ENCODE data around the gene PTPRM.

GRCh38 chr18:7678389-7678788, 111.3 kb downstream of the PTPRM start:
- TF ChIP-seq CTCF (IDR thresholded peaks at IDR 0.05) (no peak), REST (IDR thresholded peaks at IDR 0.05; ENCODE audit: insufficient read depth in 1 of 2, low read depth in 2 of 2, low read length in 1 of 2) (no peak), POLR2AphosphoS5 (IDR thresholded peaks at IDR 0.05; ENCODE audit: low read depth, low read length) (no peak), SIN3A (IDR thresholded peaks at IDR 0.05; ENCODE audit: borderline replicate concordance, insufficient read depth, low read depth, low read length) (no peak)

All from Panc1 (cell line).